ENCODE data around the gene KIAA2012.

KIAA2012 gene

DNA sequence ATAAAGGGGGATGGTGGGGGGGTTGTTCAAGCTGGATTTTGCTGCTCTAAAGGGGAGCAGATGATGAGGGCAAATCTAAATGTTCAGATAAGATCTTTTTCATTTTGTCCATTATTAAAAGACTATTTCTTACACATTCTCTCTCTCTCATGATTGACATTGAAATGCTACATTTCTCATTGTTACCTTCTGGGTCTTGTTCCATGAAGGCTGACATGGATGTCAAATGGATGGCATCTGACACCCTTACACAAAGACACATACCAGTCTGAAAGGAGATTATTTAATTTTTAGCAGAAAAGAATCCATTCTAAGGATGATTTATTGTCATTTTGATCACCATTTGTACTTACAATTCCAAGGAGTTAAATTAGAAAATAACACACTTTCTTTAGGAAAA lies 28.3 kb upstream of the KIAA2012 start:
- no peak for DNase-seq

DNA sequence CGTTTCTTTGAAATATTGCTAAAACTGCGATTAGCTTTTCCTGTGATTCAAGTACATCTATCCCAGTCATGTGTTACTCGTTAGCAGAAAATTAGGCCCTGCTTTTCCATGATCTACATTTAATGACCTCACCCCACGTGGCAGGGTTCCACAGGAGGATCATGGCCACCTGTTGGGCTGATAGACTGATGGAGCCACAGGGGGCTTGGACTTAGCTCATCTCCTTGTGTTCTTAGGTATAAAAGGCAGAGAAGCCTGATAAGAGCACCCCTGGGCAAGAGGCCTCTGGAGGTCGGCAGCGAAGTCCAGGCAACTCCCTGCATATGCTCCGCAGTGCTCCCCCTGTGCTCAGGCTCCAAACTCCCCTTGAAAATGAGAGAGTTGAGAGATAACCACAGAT lies 26.5 kb upstream of the KIAA2012 start:
- no peak for DNase-seq

DNA sequence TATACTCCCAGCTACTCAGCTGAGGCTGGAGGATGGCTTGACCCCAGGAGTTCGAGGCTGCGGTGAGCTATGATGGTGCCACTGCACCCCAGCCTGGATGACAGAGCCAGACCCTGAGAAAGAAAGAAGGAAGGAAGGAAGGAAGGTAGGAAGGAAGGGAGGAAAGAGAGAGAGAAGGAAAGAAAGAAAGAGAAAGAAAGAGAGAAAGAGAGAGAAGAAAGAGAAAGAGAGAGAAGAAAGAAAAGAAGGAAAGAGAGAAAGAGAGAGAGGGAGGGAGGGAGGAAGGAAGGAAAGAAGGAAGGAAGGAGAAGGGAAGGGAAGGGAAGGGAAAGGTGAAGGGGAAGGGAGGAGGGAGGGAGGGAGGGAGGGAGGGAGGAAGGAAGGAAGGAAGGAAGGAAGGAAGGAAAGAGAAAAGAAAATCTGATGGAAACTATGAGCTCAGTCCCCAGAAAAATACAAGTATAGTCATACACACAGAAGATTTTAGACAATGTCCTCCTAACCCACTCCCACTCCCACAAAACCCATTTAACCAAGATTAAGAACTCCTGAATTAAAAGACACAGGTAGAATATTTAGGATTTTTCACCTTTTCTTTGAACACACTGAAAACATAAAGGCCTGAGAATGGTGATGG lies 23.8 kb upstream of the KIAA2012 start:
- DNase-seq, result no peak

DNA sequence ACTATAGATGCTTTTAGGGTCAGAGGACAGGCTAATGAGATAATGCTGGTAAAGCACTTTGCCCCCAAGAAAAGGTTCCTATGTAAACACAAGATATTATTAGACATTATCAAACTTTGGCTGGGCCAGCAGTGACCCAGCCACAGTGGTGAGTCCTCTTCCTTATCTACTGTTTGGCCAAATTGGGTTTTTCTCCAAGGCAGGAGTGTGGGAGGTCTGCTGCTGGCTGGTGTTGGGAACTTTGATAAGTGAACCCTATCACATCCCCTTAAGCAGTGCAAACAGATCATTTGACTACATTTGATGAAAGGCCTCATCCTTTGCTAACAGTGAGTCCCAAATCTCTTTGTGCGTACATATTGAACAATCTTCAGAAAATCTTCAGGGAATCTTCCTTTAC lies 23.2 kb upstream of the KIAA2012 start:
- no peak for DNase-seq

DNA sequence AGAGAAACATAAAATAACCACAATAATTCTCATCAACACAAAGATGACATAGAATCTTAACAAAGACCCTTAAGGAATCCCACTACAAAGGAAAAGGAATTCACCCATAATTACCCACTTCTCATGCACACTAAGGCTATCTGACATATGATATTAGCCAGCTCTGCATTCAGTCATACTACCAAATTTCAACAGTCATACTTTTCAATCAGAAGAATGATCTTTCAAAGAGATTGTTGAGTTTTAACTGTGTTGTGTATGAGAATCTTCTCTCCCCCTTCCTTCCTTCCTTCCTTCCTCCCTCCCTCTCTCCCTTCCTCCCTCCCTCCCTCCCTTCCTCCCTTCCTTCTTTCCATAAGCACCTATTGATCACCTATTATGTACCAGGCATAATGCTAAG lies 22.4 kb upstream of the KIAA2012 start:
- no peak for DNase-seq

DNA sequence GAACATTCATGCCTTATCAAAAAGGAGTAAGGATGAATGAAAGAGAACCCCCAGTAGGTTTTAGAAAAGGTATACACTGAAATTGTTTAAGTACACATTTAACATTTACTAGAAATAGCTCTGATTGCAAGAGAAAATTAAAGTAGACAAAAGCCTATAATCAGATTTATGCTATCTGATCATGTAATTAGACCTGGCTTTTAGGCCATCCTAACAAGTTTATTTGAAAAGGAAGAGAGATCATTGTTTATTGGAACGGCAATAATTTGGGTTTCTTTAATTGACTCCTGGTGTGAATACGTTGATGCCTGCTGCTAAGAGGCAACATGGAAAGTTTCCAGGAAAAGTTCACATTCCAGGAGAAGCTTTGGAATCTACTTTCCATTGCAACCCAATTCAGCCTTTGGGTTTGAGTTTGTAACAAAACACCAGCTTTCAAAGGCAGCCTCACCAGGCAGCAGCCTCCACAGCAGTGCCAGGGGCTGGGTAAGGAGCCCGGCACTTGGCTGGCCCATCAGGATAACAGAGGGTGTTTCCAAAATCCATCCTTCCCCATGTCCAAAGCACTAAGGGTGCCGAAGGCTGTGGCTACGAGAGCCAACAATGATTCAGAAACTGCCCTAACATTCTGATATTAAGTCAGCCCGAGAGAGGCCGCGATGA lies 21.4 kb upstream of the KIAA2012 start:
- DNase-seq, result no peak

DNA sequence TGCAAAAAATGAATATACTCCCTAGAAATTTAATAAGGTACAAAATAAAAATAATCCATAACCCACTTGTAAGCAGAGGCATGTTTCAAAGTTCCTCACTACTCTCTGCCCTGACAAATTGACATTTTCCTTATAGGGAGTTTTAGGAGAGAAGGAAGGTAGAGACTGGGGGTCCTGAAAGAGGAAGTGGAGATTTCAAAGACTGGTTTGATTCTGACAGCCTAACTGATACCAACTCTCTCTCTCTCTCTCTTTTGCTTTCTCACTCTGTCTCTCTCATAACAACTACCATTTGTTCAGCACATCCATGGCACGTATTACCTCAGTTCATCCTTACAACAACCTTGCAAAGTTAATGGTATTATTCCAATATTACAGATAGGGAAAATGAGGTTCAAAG lies 20.8 kb upstream of the KIAA2012 start:
- no peak for DNase-seq

DNA sequence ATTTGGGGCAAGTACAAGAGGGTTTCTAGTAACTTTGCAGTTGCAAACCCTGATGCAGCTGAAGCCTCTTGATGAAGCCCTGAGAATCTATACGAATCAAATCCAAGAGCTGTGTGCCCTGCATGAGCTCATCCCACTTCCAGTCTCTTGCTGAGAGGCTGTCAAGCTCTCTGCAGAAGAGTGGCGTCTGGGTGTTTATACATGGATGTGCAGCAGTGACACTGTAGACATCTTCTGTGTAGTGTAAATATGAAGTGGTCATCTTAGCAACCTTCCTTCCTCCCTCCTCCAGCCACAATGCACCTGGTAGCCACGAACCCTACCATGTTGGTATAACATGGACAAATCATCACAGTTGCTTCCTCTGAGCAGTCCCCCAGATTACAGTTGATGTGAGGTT lies 18.4 kb upstream of the KIAA2012 start:
- no peak for DNase-seq

DNA sequence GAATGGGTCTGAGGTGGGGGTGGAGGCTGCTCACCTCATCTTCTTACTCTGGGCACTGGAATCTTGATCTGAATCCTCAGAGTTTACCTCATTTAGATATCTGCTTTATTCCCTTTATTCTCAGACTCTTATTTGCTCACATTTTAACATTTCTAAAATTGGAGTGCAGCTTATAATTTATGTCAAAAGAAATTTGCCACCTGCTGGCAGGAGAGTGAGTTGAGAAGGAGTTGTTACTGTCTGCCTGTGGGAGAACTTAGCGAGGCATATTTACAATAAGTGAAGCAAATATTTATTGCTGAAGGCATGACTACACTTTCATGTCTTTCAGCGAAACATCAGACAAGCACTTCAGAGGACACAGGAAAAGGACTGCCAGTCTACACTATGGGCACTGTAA lies 16.4 kb upstream of the KIAA2012 start:
- DNase-seq, result no peak

DNA sequence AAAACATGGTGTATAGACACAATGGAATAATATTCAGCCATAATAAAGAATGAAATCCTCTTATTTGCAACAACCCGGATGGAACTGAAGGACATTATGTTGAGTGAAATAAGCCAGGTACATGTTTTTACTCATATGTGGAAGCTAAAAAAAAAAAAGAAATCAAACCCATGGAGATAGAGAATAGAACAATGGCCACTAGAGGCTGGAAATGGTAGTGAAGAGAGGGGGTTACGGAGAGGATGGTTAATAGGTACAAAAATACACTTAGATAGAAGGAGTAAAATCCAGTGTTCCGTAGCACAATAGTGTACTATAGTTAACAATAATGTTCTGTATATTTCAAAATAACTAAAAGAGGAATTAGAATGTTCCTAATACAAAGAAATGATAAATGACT lies 12.8 kb upstream of the KIAA2012 start:
- no peak for DNase-seq

DNA sequence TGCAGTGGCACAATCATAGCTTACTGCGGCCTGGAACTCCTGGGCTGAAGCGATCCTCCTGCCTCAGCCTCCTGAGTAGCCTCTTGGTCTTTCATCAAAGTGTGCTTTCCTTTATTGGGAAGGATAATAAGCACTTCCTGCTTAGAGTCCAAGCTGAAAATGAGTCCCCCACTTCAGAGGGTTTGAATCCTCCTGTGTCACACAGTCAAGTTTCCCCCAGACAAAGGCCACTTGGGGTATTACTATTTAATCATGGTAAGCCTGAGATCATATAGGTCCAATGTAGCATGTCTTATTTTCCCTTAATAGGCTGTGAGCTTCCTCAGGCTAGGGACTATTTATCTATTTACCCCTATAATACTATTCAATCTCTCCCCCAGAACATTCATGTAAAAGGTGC lies 11.4 kb upstream of the KIAA2012 start:
- no peak for DNase-seq

DNA sequence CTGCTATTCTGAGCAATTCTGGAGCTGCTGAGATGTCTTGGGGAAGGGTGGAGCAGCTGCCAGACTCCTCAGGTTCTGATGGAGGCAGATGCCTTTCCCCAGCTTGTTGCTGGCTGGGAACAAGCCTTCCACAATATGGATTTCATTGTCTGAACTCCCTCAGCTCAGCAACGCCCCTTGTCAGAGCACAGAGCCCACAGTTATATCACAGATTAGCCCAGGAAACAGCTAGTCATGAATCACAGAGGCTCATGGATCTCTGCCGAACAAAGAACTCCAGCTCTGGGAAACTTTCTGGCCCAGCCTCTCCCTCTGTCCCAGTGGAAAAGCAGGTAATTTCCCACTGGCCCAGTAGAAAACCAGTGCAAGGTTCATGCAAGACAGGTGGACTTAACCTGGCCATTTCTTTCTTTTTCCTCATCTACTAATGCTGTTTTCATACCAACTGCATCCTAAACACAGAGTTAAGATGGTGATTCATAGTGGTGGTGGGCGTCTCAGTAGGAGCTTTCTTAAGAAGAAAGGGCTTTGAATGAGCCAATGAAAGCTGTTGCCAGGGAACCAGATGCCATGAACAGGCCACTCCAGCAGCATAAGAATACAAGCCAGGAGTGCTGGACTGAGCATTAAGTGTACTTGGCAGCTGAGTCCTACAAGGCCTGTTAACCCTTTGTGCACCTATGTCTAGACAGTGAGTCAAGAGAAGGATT lies 8.7 kb upstream of the KIAA2012 start:
- no peak for DNase-seq

DNA sequence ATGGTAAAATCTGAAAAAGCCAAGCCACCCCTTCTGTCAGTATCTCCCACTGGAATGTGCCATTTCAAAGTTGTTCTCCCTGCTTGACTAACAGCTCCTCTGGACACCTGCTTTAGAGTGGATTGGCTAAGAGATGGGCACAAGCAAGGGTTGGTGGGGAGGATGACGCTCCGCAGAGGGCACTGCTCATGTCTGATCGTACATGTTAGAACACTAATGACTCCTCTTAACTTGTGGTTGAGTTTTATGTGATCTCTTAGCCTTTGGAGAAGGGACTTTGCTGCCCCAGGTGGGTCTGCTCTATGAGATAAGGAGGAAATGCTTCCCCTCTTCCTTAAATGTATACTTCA lies 8.2 kb upstream of the KIAA2012 start:
- DNase-seq, result no peak

DNA sequence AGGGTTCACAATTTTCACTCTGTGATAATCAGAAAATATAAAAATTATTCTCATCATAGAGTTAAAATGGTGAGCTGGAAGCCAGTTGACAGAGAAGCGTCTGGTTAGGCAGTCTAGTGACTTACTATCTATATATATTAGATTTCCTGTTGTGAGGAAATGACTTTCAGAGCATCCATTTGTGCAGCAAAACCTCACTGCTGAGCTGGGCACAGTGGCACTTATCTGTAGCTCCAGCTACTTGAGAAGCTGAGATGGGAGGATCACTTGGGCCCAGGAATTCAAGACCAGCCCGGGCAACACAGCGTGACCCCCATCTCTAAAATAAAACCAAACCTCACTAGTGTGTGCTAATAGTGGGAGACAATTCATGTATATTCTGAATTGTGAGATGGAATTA lies 7.2 kb upstream of the KIAA2012 start:
- DNase-seq, result no peak

DNA sequence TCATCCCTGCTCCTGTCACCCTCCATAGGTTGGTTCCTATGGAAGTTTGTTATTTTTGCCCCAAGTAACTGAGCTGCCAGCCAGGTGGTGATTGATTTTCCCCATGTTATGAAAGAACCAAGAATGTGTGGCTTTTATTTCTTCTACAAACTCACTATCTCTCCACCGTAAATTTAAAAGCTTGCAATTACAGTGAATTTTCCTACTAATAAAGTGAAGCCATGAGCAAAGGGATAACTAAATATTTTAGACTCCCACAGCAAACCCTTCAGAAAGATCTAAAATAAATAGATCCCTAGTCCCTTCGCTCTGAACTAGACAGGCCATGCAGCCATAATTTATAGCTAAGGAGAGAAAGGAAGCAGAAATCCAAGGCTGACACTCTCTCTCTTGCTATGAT lies 6.2 kb upstream of the KIAA2012 start:
- DNase-seq, result no peak

DNA sequence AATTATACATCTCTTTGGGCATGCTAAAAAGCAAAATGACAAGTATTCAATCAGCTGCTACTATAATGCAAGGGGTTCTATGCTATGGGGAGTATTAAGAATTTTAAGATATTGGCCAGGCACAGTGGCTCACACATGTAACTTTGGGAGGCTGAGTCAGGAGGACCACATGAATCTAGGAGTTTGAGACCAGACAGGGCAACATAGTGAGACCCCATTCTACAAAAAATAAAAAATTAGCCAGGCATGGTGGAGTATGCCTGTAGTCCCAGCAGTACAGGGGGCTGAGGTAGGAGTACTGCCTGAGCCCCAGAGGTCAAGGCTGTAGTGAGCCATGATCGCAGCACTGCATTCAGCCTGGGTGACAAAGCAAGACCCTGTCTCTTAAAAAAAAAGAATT lies 5.5 kb upstream of the KIAA2012 start:
- no peak for DNase-seq

DNA sequence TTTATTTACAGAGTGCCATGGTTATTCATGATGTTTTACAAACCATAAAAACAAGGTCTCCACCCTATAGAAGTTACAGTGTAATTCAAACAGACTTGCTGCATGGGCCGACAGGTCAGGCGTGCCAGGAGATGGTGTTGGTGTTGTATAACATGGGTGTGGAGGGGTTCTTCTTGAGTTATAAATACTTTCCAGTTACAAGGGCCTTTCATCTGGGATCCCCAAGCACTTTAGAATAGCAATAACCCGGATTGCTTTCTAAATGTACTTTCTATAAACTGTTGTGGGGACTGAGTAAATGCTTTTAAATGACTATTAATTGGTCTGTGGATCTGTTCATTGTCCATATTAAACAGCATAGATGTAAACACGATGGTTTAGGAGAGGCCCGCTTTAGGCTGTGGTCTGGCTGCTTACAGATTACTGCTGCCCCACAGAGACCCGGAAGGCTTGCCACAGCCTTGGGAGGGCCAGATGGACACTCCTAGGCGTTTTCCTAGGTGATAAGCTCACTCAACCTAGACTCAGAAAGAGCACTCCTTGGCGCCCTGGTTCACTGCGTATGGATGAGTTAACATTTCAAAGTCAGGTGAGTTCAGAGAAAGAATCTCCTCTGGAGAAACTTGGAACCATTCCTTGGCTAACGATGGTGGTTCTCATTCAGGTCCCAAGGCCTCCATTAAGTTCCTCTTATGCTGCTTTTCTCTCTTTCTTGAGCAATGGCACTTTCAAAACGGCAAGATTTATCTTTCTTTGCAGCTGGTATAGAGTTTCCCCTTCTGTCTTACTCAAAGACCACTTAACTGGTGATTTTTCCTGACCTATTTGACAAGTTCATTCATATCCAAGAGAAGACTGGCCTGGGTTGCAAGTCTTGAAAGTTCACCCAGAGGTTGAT lies 3.6 kb upstream of the KIAA2012 start:
- DNase-seq, result no peak

DNA sequence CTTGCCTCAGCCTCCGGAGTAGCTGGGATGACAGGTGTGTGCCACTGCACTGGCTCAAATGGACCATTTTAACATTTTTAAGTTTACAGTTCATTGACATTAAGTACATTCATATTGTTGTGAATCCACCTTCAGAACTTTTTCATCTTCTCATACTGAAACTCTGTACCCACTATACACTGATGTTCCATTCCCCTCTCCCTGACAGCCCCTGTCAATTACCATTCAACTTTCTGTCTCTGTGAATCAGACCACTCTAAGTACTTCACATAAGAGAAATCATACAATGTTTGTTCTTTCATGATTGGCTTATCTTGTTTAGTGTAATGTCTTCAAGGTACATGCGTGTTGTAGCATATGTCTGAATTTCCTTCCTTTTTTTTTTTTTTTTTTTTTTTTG lies 1.9 kb upstream of the KIAA2012 start:
- DNase-seq, result no peak

DNA sequence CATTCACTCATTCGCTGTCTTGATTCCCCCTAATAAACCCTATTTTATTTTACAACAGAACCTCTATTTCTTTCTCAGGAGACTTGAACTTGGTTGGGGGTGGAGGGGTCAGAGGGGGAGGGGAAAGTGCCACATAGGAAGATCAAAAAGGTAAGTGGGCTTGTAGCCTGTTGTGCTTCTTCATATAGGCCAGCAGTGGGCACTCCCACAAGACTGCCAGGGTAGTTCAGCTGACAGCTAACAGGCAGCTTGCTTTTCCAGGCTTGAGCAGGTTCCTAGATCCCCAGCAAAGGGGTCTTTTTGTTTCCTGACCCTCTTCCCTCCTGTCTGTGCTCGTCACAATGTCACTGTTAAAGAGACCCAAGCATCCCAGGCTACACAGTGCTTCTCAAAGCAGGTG lies 829 bp upstream of the KIAA2012 start:
- DNase-seq, result no peak

DNA sequence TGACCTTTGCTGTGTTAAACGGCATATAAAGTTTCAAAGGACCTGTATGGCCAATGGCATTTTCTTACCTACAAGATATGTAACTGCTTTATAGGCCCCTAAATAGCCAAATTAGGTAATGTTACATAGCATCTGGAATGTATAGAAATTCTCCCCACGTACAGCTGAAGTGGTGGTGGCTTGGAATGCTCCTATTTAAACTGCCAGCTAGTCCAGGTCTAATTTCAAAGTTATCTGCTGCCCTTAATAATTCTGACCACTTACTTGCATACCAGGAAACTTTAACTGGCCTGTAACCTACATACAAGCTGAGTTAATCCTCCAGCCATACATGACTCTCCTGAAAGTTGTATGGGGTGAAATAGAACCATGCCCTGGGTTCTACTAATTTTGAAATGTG lies 1.3 kb downstream of the KIAA2012 start:
- DNase-seq, result no peak

DNA sequence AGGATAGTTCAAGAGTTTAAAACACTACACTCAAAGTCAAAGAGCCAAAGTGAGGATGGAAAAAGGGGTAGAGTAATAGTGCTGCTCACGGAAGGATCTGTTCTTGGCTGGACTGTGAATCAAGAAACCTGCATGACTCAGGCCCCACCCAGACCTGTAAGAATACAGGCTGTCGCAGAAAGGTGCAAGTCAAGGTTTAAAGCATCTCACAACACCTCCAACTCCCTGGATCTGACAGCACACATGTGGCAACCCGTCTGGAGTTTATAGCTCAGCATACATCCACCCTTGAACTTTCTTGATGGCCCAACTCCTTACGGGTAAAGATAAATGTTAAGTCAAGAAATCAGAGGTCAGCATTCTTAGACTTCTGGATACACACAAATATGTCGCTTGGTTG lies 6.3 kb downstream of the KIAA2012 start:
- DNase-seq, result no peak

DNA sequence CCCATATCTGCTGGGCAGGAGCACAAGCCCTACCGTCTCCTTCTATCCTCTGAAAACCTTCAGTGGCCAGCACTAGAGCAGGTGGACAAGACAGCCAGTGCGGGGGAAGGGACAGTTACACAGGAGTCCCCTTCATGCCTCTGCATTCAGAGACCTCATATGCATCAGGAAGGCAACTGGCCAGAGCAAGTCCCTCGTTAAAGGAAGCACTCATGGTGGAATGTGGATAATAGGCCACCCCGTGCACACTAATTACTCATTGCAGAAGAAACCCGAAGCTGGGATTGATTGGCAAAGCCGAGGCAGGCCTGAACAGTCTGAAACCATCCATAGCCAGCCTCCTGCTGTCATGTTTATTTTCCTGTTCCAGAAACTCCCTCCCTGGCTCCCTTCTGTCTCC lies 11.2 kb downstream of the KIAA2012 start:
- DNase-seq, result no peak

DNA sequence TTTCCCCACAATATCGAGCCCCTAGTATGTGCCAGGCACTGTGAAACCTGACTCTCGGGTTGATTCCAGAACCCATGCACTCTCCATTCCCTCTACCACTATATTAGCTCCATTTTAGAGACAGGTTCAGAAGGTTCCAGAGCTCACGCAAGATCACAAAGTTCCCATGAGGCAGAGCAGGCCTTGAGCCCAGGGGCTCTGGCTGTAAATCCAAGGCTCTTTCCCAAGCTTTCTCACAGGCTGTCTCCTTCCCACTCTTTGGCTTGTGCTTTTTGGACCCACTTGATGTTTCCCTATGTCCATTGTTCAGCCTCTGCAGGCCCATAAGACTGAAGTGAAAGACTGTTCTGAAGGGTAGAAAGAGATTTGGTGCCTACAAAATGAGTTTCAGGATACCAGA lies 15.7 kb downstream of the KIAA2012 start:
- no peak for DNase-seq

DNA sequence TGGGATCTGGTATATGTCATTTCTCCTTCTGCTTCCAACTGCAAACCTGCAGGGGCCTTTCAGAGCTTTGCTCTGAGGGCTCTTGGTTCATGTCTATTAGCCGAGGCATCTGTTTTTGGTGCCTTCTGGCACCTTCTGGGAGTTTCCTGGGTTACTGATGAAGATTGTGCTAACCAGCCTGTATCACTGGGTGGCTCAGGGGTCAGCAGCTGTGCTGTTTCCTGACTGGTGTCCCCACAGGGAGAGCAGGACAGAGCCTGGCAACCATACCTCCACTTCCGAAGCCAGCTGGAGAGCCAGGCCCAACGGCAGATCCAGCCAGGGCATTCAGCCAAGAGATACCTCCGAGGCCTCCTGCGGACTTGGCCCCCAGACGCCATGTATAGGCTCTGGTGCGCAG lies 17.5 kb downstream of the KIAA2012 start:
- no peak for DNase-seq

All from SIG-M5 (cell line).